Amniotic epithelial cell (primary cell): Measurements from ENCODE around the gene GALNT9.
A peak's percentile ranks its signal among the peaks of the same experiment; 100 is the strongest.
"Not testable (repeated sequence)": the region's sequence is repeated elsewhere in the genome, so short reads cannot be mapped to it uniquely, and the experiment has no call there.

Source experiments
- DNase-seq: peaks from one replicate; pipeline ENCODE4 v3.0.0-alpha.2; 2010; ENCODE audit warnings: low read depth

The GALNT9 gene

DNA sequence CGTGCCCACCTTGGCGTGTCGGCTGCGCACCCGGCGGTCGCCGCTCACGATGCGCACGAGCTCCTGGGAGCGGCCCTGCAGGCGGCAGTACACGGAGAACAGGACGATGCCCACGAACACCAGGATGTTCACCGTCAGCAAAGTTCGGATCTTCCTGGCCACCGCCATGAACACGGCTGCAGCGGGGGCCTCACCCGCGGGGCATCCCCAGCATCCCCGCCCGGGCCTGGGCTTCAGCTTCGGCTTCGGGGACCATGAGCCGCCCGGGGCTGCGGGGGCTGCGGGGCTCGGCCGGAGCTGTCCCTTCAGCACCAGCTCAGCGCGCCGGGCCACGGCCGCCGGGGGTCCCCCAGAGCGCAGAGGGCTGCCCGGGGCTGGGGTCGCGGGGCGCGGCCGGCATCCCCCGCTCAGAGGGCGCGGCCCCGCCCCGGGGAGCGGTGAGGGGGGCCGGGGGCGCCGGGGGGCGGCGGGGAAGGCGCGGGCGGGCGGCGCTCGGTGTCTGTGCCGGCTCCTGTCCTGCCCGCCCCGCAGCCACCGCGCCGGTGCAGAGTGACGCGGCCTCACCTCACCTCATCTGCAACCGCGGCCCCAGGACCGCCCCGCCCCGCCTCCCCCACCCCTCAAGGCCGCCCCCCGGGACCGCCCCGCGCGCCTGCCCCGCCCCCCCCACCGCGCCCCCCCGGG, at the start of gene GALNT9:
Gene GALNT9 (minus strand): TSS at position 554 of the 684 bp plus-strand sequence. CDS start 386 bp downstream, at position 168.
- peak; percentile 3 for DNase-seq

GRCh38 chr12:132379057-132379456, 49.7 kb upstream of the GALNT9 start:
- DNase-seq = not testable (repeated sequence)

DNA sequence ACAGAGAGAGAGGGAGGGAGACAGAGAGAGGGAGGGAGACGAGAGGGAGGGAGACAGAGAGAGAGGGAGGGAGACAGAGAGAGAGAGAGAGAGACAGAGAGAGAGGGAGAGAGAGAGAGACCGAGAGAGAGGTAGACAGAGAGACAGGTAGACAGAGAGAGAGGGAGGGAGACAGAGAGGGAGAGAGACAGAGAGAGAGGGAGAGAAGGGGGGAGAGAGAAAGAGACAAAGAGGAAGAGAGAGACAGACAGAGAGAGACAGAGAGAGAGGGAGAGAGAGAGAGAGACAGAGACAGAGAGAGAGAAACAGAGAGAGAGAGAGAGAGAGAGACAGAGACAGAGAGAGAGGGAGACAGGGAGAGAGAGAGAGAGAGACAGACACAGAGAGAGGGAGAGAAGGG, 47.8 kb upstream of the GALNT9 start:
- no peak for DNase-seq

DNA sequence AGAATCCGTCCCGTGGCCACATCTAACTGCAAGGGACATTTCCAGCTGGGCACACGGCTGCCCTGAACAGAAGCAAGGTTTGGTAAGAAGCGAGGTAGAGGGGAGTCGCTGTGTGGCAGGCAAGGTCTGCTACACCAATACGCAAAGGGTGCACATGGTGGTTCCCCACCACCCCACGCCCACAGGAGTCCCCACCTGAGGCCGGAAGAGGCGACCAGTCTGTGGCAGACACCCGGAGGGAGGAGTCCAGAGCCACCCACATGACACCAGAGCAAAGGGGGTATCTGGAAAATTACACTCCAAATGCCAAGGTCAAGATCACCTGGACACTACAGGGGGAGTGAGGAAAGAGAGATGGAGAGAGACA, 47.1 kb upstream of the GALNT9 start:
- no peak for DNase-seq

GRCh38 chr12:132375747-132376463, 46.5 kb upstream of the GALNT9 start:
- DNase-seq = no peak

GRCh38 chr12:132374612-132375445, 45.4 kb upstream of the GALNT9 start:
- no peak for DNase-seq

DNA sequence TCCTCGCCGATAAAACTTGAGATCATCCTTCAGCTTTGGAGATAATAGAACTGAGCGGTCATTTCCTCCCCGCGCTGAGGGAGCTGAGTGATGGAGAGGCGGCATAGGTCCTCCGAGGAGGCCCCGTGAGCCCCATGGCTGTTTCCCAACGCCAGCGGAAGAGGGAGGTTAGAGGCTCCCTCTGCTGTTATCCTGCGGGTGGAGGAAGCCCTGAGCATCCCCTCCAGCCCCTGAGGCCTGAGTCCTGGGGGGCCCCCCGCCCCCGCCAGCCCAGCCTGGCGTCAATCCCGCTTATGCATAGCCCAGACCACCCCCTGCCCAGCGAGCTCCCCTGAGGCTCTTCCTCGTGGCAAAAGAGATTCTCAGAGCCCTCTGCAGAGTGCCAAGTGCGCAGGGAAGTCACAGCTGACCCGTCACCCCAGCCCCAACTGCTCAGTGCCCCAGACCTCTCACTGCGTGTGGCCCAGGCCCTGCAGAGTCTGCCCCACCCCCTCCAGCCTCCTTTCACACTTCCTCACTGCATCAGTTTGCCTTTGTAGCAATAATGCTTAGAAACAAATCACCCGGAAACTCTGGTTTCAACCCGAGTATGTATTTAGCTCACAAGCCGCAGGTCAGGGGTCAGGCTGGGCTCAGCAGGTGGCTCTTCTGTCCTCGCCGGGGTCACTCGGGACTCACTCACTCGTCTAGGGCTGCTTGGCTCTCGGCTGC, 44.7 kb upstream of the GALNT9 start:
- DNase-seq = no peak

DNA sequence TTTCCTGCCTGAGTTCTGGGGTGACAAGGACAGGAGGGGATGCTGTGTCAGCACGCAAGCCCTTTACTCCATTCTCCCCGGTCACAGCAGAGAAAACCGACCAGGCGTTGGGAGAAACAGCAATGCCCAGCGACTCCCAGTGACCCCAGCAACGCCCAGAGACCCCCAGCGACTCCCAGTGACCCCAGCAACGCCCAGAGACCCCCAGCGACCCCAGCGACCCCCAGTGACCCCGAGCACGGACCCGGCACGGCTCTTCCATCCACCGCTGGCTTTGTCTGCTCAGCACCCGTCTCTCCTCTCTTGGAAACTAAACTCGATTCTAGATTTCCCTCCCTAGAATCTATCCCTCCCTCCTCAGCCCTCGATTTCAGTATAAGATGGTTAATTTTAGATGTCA, 38.5 kb upstream of the GALNT9 start:
- no peak for DNase-seq

- DNase-seq = peak; percentile 5
Observed at GRCh38 chr12:132367071-132367851, 37.9 kb upstream of the GALNT9 start.

DNA sequence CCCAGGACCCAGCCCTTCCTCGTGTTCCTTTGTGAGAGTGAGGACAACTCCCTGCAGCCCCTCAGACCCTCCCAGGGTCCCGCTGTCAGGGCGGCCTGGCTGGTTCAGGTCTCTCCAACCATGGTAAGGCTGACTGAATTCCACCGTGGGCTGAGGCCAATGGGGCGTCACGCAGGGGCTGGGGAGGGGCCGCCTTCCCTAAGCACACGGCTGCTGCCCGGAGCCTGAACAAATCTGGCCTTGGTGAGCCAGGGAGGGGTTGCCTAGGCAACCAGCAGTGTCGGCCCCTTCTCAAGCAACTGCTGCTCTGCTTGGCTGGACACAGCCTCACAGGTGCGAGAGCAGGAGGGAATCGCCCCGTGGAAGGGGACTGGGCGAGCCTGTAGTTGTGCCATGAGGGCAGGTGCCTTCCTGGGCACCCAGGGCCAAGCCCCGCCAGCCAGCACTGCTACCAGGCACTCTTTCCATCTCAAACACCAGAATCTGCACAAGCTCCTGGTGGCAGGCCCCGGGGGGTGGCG, 37.0 kb upstream of the GALNT9 start:
- no peak for DNase-seq

DNA sequence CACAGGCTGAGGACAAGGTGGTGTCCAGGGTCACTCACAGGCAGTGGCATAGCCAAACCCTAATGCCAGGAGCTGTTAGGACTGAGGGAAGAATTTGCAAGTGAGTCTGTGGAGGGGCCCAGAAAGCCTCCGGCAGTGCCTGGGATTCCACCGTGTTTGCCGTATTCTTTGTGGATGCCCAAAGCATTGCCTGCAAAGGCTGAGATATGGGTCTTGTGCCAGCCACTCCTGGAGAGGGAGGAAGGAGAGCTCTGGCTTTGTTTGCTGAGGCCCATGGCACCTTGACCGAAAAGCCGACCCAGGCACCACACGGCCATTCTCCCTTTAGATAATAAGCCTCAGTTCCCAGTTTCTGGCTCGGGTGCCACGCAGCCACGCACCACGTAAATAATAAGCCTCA, 35.8 kb upstream of the GALNT9 start:
- DNase-seq = no peak

GRCh38 chr12:132364348-132364902, 35.0 kb upstream of the GALNT9 start:
- DNase-seq = no peak

DNA sequence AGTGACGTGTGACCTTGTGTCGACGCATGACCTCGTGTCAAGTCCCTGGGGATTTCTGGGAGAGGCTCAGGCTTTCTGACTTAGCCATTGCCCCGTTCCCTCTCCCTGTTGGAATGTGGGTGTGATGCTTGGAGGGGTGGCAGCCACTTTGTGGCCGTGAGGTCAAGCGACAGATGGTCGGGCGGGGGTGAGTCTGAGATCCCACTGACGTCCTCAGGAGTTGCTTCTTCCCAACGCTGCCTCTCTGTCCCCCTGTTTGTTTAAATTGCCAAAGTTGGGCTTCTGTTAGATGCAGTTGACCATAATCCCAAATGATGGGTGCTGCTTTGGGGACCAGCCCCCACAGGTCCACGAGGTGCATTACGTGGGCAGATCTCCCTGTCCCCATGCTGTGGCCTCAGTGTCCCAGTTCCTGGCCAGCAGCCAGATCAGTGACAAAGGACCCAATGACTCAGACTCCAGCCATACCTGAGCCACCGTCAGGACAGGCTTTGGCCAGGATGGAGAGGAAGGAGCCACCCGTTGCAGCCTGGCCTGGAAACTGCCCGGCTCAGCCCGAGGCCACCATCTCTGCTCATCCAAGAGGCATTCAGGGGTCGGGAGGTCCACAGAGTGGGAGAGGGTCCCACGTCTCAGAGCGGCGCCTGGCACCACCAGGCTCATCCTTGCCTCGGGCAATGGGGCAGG, 34.4 kb upstream of the GALNT9 start:
- no peak for DNase-seq

DNA sequence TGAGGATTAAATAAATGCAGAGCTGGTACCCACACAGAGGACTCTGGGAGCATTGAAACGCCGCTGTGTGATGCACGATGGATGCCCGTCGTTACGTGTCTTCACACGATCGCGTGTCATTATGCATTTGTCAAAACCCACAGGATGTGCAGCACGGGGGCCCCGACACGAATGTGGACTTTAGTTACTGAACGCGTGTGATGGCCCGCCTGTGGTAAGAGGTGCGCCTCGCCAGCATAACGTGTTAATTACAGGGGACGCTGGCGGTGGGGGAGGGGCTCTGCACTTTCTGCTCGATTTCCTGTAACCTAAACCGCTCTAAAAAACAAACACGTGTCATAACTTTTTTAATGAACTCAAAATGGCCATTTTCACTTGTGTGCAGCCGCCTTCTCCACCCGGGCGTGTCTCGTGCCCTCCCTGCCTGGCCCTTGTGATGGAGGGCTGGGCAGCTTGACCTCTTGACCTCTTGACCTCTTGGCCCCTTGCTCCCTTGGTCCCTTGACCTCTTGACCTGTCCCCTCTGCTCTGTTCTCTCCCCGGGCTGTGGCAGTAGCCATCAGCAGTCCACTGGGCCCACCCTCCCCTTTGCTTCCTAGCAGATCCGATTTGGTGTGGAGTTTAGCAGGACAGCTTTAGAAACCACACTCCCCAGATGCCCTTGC, 33.7 kb upstream of the GALNT9 start:
- DNase-seq = no peak

DNA sequence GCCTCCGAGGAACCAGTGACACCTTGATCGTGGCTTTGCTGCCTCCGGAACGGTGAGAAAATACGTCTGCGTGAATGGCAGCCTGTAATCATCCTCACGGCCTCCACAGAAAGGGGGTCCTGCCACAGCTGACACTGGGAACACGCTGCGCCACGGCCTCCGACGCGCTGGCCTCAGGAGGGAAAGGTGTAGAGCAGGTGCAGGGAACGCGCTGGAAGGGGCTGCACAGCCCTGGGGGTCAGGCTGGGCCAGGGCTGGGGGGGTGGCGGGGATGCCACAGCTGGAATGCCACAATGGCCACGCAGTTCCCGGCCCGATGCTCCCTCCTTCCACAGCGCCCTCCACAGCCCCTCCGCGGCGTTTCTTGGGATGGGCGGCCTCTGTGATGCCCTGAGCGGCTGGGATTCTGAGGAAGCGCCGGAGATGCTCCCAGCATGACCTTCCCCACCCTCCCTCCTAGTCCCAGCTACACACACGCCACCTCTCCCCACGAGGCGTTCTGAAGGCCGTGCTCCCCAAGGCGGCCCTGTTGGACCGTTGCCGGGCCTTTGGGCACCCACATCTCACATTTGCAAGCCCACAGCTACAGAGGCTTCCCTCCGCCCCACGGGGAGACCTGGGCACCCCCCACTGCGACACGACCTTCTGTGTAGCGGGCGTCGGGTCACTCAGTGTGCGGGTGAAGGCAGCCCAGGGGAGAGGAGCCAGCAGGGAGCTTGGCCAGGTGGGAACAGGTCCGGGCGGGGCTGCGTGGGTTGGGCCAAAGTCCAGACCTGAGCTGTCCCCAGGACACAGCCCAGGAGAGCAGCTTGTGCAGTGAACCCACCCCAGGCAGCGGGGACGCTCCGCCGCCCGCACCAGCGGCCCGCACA, 31.8 kb upstream of the GALNT9 start:
- DNase-seq = no peak

GRCh38 chr12:132360410-132360809, 31.0 kb upstream of the GALNT9 start:
- no peak for DNase-seq

DNA sequence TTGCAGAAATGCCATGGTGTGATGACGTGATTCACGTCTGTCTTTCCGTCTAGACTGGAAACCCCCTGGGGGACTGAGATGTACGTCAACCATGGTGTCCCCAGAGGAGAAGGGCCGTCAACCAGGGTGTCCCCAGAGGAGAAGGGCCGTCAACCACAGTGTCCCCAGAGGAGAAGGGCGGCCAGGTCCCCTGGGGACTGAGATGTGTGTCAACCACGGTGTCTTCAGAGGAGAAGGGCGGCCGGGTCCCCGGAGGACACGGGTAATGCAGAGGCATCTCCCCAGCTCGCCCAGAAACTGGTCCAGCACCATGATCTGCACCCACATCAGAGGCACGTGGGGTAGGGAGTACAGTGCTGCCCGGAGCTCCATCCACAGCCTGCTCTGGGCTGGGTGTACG, 30.6 kb upstream of the GALNT9 start:
- DNase-seq = no peak

- DNase-seq = no peak
Observed at GRCh38 chr12:132359551-132359950, 30.2 kb upstream of the GALNT9 start.
